HFFc6 (cell line): Measurements from ENCODE around the gene ITPK1. TPM values are rescaled to one million over a fixed set of nuclear protein-coding genes. Genes with fewer than 3 reads are reported as not detected.

Source experiments
- DNase-seq: peaks from one replicate; pipeline ENCODE4 v3.0.0-alpha.2; 2018
- H3K27ac Mint-ChIP-seq: 2 replicates; pipeline ENCODE4 v1.8.0; 2020; ENCODE audit warnings: mild to moderate bottlenecking, mixed read lengths
- H3K27me3 Mint-ChIP-seq: 2 replicates; pipeline ENCODE4 v1.8.0; 2021; ENCODE audit warnings: mild to moderate bottlenecking, moderate library complexity, mixed read lengths; ENCODE audit not compliant: insufficient read depth
- H3K36me3 Mint-ChIP-seq: 2 replicates; pipeline ENCODE4 v1.8.0; 2021; ENCODE audit warnings: low read depth, mixed read lengths
- H3K4me1 Mint-ChIP-seq: 2 replicates; pipeline ENCODE4 v1.8.0; 2020; ENCODE audit warnings: low read depth, mixed read lengths
- H3K4me3 Mint-ChIP-seq: 2 replicates; pipeline ENCODE4 v1.8.0; 2020; ENCODE audit warnings: mild to moderate bottlenecking, moderate library complexity, mixed read lengths
- H3K9me3 Mint-ChIP-seq: 2 replicates; pipeline ENCODE4 v1.8.0; 2020; ENCODE audit warnings: mild to moderate bottlenecking, mixed read lengths
- CTCF ChIP-seq: fragments of 200-600 bp; sonication (generic); IDR thresholded peaks from 2 replicates; pipeline ENCODE4 v1.5.0; 2021; ENCODE audit warnings: antibody characterized with exemption, mild to moderate bottlenecking
- total RNA-seq, 6 experiments: library from RNA; stranded (reverse); fragmentation: NEBNext Ultra II Directional; extraction: Animal tissue kit (Norgen Biotek cat#: 25700); gene quantifications; 2 replicates in 1 of 6; 3 replicates in 5 of 6; pipeline ENCODE4 v1.2.3, GENCODE V29; 2021

ITPK1 gene
- total RNA-seq, 6 experiments from 2014 or later = 27.3 to 38.1 (median 32.4) TPM

- Mint-ChIP-seq H3K27me3 (peaks cover 2% of the 10 kb centered on the region; the same call in 1 of the 2 replicates), H3K9me3 (no peaks in the 10 kb centered on the region), H3K36me3 (no peaks in the 10 kb centered on the region), H3K4me1 (peaks cover 34% of the 10 kb centered on the region), H3K27ac (peak overlapping the region; percentile 22), H3K4me3 (no peak overlapping the region)
- no peak for TF ChIP-seq CTCF
- peak; percentile 77 for DNase-seq
These were observed 108.3 kb downstream of the ITPK1 start for GRCh38 chr14:93007225-93007997.

- Mint-ChIP-seq H3K4me1 (peaks cover 28% of the 10 kb centered on the region), H3K27ac (no peak overlapping the region), H3K4me3 (no peak overlapping the region), H3K9me3 (no peaks in the 10 kb centered on the region), H3K27me3 (peaks cover 2% of the 10 kb centered on the region; the same call in 1 of the 2 replicates), H3K36me3 (no peaks in the 10 kb centered on the region)
- no peak for DNase-seq
- no peak for TF ChIP-seq CTCF
These were observed 109.1 kb downstream of the ITPK1 start for GRCh38 chr14:93006567-93007051.

- no peak overlapping the region for H3K27ac Mint-ChIP-seq
- no peaks in the 10 kb centered on the region for H3K36me3 Mint-ChIP-seq
- H3K9me3 Mint-ChIP-seq = no peaks in the 10 kb centered on the region
- H3K4me1 Mint-ChIP-seq = peaks cover 28% of the 10 kb centered on the region
- H3K27me3 Mint-ChIP-seq = peaks cover 2% of the 10 kb centered on the region; the same call in 1 of the 2 replicates
- H3K4me3 Mint-ChIP-seq = no peak overlapping the region
- DNase-seq = no peak
- no peak for TF ChIP-seq CTCF
These were observed 109.9 kb downstream of the ITPK1 start for GRCh38 chr14:93005838-93006237.

GRCh38 chr14:93005135-93005813, 110.5 kb downstream of the ITPK1 start:
- no peak for TF ChIP-seq CTCF
- H3K9me3 Mint-ChIP-seq = no peaks in the 10 kb centered on the region
- H3K36me3 Mint-ChIP-seq = no peaks in the 10 kb centered on the region
- H3K4me1 Mint-ChIP-seq = peaks cover 28% of the 10 kb centered on the region
- peaks cover 2% of the 10 kb centered on the region; the same call in 1 of the 2 replicates for H3K27me3 Mint-ChIP-seq
- no peak for DNase-seq
- H3K27ac Mint-ChIP-seq = no peak overlapping the region
- H3K4me3 Mint-ChIP-seq = no peak overlapping the region

- H3K27me3 Mint-ChIP-seq = peaks cover 2% of the 10 kb centered on the region; the same call in 1 of the 2 replicates
- H3K4me3 Mint-ChIP-seq = no peak overlapping the region
- no peak overlapping the region for H3K27ac Mint-ChIP-seq
- no peaks in the 10 kb centered on the region for H3K36me3 Mint-ChIP-seq
- TF ChIP-seq CTCF = no peak
- no peak for DNase-seq
- peaks cover 25% of the 10 kb centered on the region for H3K4me1 Mint-ChIP-seq
- H3K9me3 Mint-ChIP-seq = no peaks in the 10 kb centered on the region
These were observed 111.0 kb downstream of the ITPK1 start for GRCh38 chr14:93004699-93005082.
